Aorta (tissue), 5 donors: ENCODE measurements around the gene TMEM109. TPM values are rescaled to one million over a fixed set of nuclear protein-coding genes. Genes with fewer than 3 reads are reported as not detected.

Experiments used
- ATAC-seq: fragments of 200-7000 bp; cut with Tn5 transposase; one replicate; pipeline ENCODE4 v1.9.1; 2022; ENCODE audit warnings: moderate library complexity; ENCODE audit not compliant: low FRiP score
- DNase-seq, 2 donors: peaks; one replicate each; pipeline ENCODE4 v3.0.0-alpha.2; 2020
- H3K27ac ChIP-seq, 2 donors: one replicate each; pipeline ENCODE4 v1.5.1; 2013; ENCODE audit warnings: low read length in 2 of 2, mild to moderate bottlenecking in 2 of 2, moderate library complexity in 2 of 2, control low read depth in 1 of 2, inconsistent platforms in 1 of 2, low read depth in 1 of 2
- H3K27me3 ChIP-seq, 2 donors: one replicate each; pipeline ENCODE4 v1.6.1; 2013; ENCODE audit warnings: control low read depth in 1 of 2, low read length in 1 of 2, mild to moderate bottlenecking in 1 of 2, moderate library complexity in 1 of 2; ENCODE audit not compliant: insufficient read depth in 2 of 2, control insufficient read depth in 1 of 2
- H3K36me3 ChIP-seq, 2 donors: one replicate each; pipeline ENCODE4 v1.6.1; 2013; ENCODE audit warnings: control low read depth in 1 of 2, low read length in 1 of 2, mild to moderate bottlenecking in 1 of 2; ENCODE audit not compliant: insufficient read depth in 2 of 2, control insufficient read depth in 1 of 2
- H3K4me1 ChIP-seq, 2 donors: one replicate each; pipeline ENCODE4 v1.6.1; 2013; ENCODE audit warnings: low read length in 2 of 2, control low read depth in 1 of 2, mild to moderate bottlenecking in 1 of 2, moderate library complexity in 1 of 2; ENCODE audit not compliant: insufficient read depth in 2 of 2, control insufficient read depth in 1 of 2
- H3K4me3 ChIP-seq, 2 donors: one replicate each; pipeline ENCODE4 v1.5.1; 2013; ENCODE audit warnings: low read length in 2 of 2, control low read depth in 1 of 2, mild to moderate bottlenecking in 1 of 2
- H3K9me3 ChIP-seq: one replicate; pipeline ENCODE4 v1.6.1; 2013; ENCODE audit warnings: mild to moderate bottlenecking, low read length; ENCODE audit not compliant: control insufficient read depth
- WGBS, 2 donors: extraction: QIAGEN DNeasy Blood & Tissue Kit; methylation state at CpG; one replicate each; pipeline ENCODE4 v1.1.7; 2013; 5-methylcytosine and 5-hydroxymethylcytosine counted together
- intact Hi-C, 2 donors: fragments of 100-400 bp; cut with DNase I; formaldehyde crosslinking; loops; one replicate each; pipeline versions ENCODE4 v1.14.2 to v1.15.0; 2022
- polyA plus RNA-seq, 2 donors: library from polyadenylated mRNA; stranded (reverse); fragments of 200-250 nt; gene quantifications; one replicate each; pipeline ENCODE4 v1.2.3, GENCODE V29; 2013
- total RNA-seq, 2 donors: library from RNA; stranded (reverse); fragmentation: NEBNext Ultra II Directional; extraction: Animal tissue kit (Norgen Biotek cat#: 25700); gene quantifications; one replicate each; pipeline ENCODE4 v1.2.1, GENCODE V29; 2021
- donor health status: healthy with polysubstance abuse.
- donor health status: Bipolar disorder and iron deficiency.
- donor health status: DM: no; HTN: no; CAD: no.
- donor health status: DM: no; HTN: no; CAD: no.
- donor health status: DM: yes; HTN: yes; CAD: no.

Gene TMEM109
- total and polyA plus RNA-seq, 4 donors, result 82.4 to 148 (median 116) TPM

- WGBS, 2 donors, result 96% methylated on average over 37 of the region's 37 CpGs
- Histone ChIP-seq H3K4me1 (no peaks in the 10 kb centered on the region), H3K4me3 (no peak overlapping the region), H3K9me3 (no peaks in the 10 kb centered on the region), H3K36me3 (no peaks in the 10 kb centered on the region), H3K27me3 (no peaks in the 10 kb centered on the region), H3K27ac (no peak overlapping the region)
- ATAC-seq (no peak), DNase-seq (no peak)
- intact Hi-C loops, result no loop called here
Observed at GRCh38 chr11:60933416-60934123, 19.6 kb downstream of the TMEM109 start.

- no peak for ATAC-seq
- Histone ChIP-seq H3K4me1 (no peaks in the 10 kb centered on the region), H3K36me3 (peaks cover 0 to under 1% of the 10 kb centered on the region in 2 donors)
Observed at GRCh38 chr11:60934124-60934789, 20.3 kb downstream of the TMEM109 start.

GRCh38 chr11:60934790-60935605 lies 21.0 kb downstream of the TMEM109 start:
- DNase-seq (no peak), ATAC-seq (no peak)
- Histone ChIP-seq H3K4me1 (no peaks in the 10 kb centered on the region), H3K27me3 (no peaks in the 10 kb centered on the region), H3K36me3 (peaks cover 0 to 2% of the 10 kb centered on the region in 2 donors), H3K4me3 (no peak overlapping the region), H3K27ac (no peak overlapping the region), H3K9me3 (no peaks in the 10 kb centered on the region)
- intact Hi-C loops, result no loop called here
- WGBS, 2 donors, result 89 to 90% methylated on average over 19 to 21 of the region's 21 CpGs

More at GRCh38 chr11:60934124-60934789, 20.3 kb downstream of the TMEM109 start:
- 95% methylated on average over 55 to 57 of the region's 57 CpGs for WGBS, 2 donors
- DNase-seq, result no peak
- Histone ChIP-seq H3K9me3 (no peaks in the 10 kb centered on the region), H3K27ac (no peak overlapping the region), H3K27me3 (no peaks in the 10 kb centered on the region), H3K4me3 (no peak overlapping the region)
- intact Hi-C loops, result no loop called here

GRCh38 chr11:60935676-60936442 lies 21.9 kb downstream of the TMEM109 start:
- ATAC-seq (no peak), DNase-seq (peak in 1 of 2 donors; percentile 65)
- Histone ChIP-seq H3K36me3 (peaks cover 0 to 2% of the 10 kb centered on the region in 2 donors), H3K4me3 (no peak overlapping the region), H3K9me3 (no peaks in the 10 kb centered on the region), H3K27me3 (no peaks in the 10 kb centered on the region), H3K27ac (no peak overlapping the region), H3K4me1 (no peaks in the 10 kb centered on the region)
- intact Hi-C loops, result no loop called here
- WGBS, 2 donors, result 91% methylated on average over 24 to 27 of the region's 27 CpGs

- Histone ChIP-seq H3K27me3 (no peaks in the 10 kb centered on the region), H3K4me3 (no peak overlapping the region), H3K4me1 (no peaks in the 10 kb centered on the region), H3K9me3 (no peaks in the 10 kb centered on the region), H3K36me3 (peaks cover 0 to 2% of the 10 kb centered on the region in 2 donors), H3K27ac (no peak overlapping the region)
- peak in 1 of 2 donors; percentile 71 for DNase-seq
- 89 to 90% methylated on average over 17 to 18 of the region's 18 CpGs for WGBS, 2 donors
- intact Hi-C loops, result no loop called here
- no peak for ATAC-seq
Observed at GRCh38 chr11:60936467-60937143, 22.6 kb downstream of the TMEM109 start.

- peaks cover 0 to 2% of the 10 kb centered on the region in 2 donors for H3K36me3 ChIP-seq
- intact Hi-C loops, result no loop called here
- no peak for ATAC-seq
Observed at GRCh38 chr11:60937144-60937527, 23.2 kb downstream of the TMEM109 start.

GRCh38 chr11:60937811-60938210 lies 23.9 kb downstream of the TMEM109 start:
- intact Hi-C loops, result no loop called here
- H3K4me3 ChIP-seq, result no peak overlapping the region
- H3K36me3 ChIP-seq, result peaks cover 0 to 2% of the 10 kb centered on the region in 2 donors
- WGBS, 2 donors, result 91 to 93% methylated on average over 8 of the region's 8 CpGs
- no peaks in the 10 kb centered on the region for H3K27me3 ChIP-seq
- H3K4me1 ChIP-seq, result no peaks in the 10 kb centered on the region
- H3K27ac ChIP-seq, result no peak overlapping the region
- ATAC-seq, result no peak
- DNase-seq, result no peak
- H3K9me3 ChIP-seq, result no peaks in the 10 kb centered on the region

More at GRCh38 chr11:60937144-60937527, 23.2 kb downstream of the TMEM109 start:
- DNase-seq, result no peak
- Histone ChIP-seq H3K4me1 (no peaks in the 10 kb centered on the region), H3K4me3 (no peak overlapping the region), H3K9me3 (no peaks in the 10 kb centered on the region), H3K27me3 (no peaks in the 10 kb centered on the region), H3K27ac (no peak overlapping the region)
- WGBS, 2 donors, result 67 to 73% methylated on average over 12 of the region's 12 CpGs

GRCh38 chr11:60938500-60938899 lies 24.5 kb downstream of the TMEM109 start:
- 68 to 80% methylated on average over 9 of the region's 9 CpGs for WGBS, 2 donors
- peaks cover 0 to 2% of the 10 kb centered on the region in 2 donors for H3K36me3 ChIP-seq
- intact Hi-C loops, result no loop called here

More at GRCh38 chr11:60938500-60938899, 24.5 kb downstream of the TMEM109 start:
- no peaks in the 10 kb centered on the region for H3K27me3 ChIP-seq
- no peaks in the 10 kb centered on the region for H3K4me1 ChIP-seq
- ATAC-seq (no peak), DNase-seq (no peak)
- no peak overlapping the region for H3K4me3 ChIP-seq
- no peak overlapping the region for H3K27ac ChIP-seq
- no peaks in the 10 kb centered on the region for H3K9me3 ChIP-seq
